ENCODE measurements around the gene CRB2.

DNA sequence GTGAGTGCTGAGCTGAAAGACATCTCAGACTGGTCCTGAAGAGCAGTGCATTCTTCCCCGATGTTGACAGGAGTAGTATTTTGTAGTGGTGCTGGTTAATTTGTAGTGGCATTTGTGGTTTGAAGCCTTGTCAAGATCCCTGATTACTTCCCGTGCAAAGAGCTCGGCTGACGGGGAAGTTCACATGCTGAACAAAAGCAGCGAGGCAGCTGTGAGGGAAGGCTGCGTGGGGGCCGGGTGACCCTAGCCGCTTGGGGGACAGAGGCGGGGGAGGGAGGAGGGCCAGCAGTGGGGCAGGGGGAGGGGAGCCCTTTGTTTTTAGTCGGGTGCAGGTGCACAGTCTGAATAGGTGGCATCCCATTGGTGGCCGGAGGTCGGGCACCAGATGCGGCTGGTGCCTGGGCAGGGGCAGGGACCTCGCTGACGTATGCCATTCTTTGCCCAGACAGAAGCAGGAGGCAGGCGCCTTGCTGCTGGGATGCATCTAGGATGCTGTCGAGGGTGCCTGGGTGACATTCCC, 64.7 kb downstream of the CRB2 start:
- no peak for TF ChIP-seq GATA2 (IDR thresholded peaks at IDR 0.05; ENCODE audit: low read depth, low read length)
- TF ChIP-seq GATA3 (IDR thresholded peaks at IDR 0.05; ENCODE audit: low read depth, low read length): no peak
